H1 (cell line): ENCODE data around the gene CDKN2C. TPM values are rescaled to one million over a fixed set of nuclear protein-coding genes. Genes with fewer than 3 reads are reported as not detected.

ENCODE experiments used
- CTCF ChIA-PET: fragments of 300-600 bp; sonication (Branson Sonifier 250); formaldehyde crosslinking; loops from one replicate; lab custom pipeline; 2021; ENCODE audit not compliant: partially characterized antibody; lab: Charles Lee
- POLR2A ChIA-PET: fragments of 300-600 bp; sonication (Branson Sonifier 250); formaldehyde crosslinking; loops from one replicate; lab custom pipeline; 2021; ENCODE audit warnings: inconsistent platforms; ENCODE audit not compliant: partially characterized antibody; lab: Charles Lee
- DNase-seq, 2 experiments: peaks; one replicate each; pipeline versions ENCODE4 v3.0.0 to v3.0.0-alpha.2; 2010 to 2022; ENCODE audit warnings: low spot score in 2 of 2, low read depth in 1 of 2, mixed read lengths in 1 of 2
- FAIRE-seq: peaks from 2 replicates; lab custom pipeline; 2011; peaks lifted over from hg19 to GRCh38; lab: Jason Lieb, UNC
- H2AFZ ChIP-seq: 2 replicates; pipeline ENCODE4 v1.8.1; 2012; ENCODE audit warnings: low read length, inconsistent platforms
- H2AK5ac ChIP-seq: 2 replicates; pipeline ENCODE4 v1.6.1; 2013; ENCODE audit warnings: low read depth, low read length
- H2BK120ac ChIP-seq: replicated peaks from 2 replicates; pipeline ENCODE3; 2013; ENCODE audit warnings: low read depth, low read length, inconsistent platforms
- H2BK12ac ChIP-seq: 2 replicates; pipeline ENCODE4 v1.6.1; 2013; ENCODE audit warnings: low read depth, low read length
- H2BK15ac ChIP-seq: 2 replicates; pipeline ENCODE4 v1.6.1; 2013; ENCODE audit warnings: low read length
- H2BK20ac ChIP-seq: 2 replicates; pipeline ENCODE4 v1.6.1; 2013; ENCODE audit warnings: low read length
- H2BK5ac ChIP-seq: 2 replicates; pipeline ENCODE4 v1.6.1; 2013; ENCODE audit warnings: low read depth, low read length
- H3K14ac ChIP-seq: 2 replicates; pipeline ENCODE4 v1.6.1; 2013; ENCODE audit warnings: inconsistent platforms; ENCODE audit not compliant: insufficient read length
- H3K18ac ChIP-seq: 2 replicates; pipeline ENCODE4 v1.6.1; 2013; ENCODE audit warnings: low read length; ENCODE audit errors: extremely low read depth
- H3K23ac ChIP-seq: 2 replicates; pipeline ENCODE4 v1.6.1; 2013; ENCODE audit warnings: inconsistent platforms; ENCODE audit not compliant: insufficient read length
- H3K23me2 ChIP-seq: 2 replicates; pipeline ENCODE4 v1.6.1; 2013; ENCODE audit warnings: low read depth, low read length
- H3K27ac ChIP-seq: 2 replicates; pipeline ENCODE4 v1.6.1; 2011; ENCODE audit warnings: low read depth, low read length, inconsistent platforms
- H3K27me3 ChIP-seq, 4 experiments: replicated peaks in 1 of 4; 1 replicate in 1 of 4; 2 replicates in 3 of 4; pipeline versions ENCODE4 v1.6.1 to v1.8.1; 2011 to 2013; ENCODE audit warnings: low read length in 3 of 4, mild to moderate bottlenecking in 3 of 4, inconsistent platforms in 2 of 4, mixed read lengths in 2 of 4, moderate library complexity in 1 of 4; ENCODE audit not compliant: control insufficient read depth in 3 of 4, insufficient read depth in 3 of 4; ENCODE audit errors: extremely low read depth in 1 of 4
- H3K36me3 ChIP-seq, 4 experiments: 2 replicates each; pipeline versions ENCODE4 v1.6.1 to v1.8.1; 2011 to 2013; ENCODE audit warnings: mild to moderate bottlenecking in 4 of 4, low read length in 3 of 4, moderate library complexity in 2 of 4, control low read depth in 1 of 4, inconsistent platforms in 1 of 4; ENCODE audit not compliant: insufficient read depth in 4 of 4, control insufficient read depth in 2 of 4
- H3K4ac ChIP-seq: replicated peaks from 2 replicates; pipeline ENCODE3; 2013; ENCODE audit warnings: low read length, low read depth, mixed read lengths, inconsistent platforms; ENCODE audit not compliant: insufficient read length
- H3K4me1 ChIP-seq, 4 experiments: replicated peaks in 1 of 4; 1 replicate in 1 of 4; 2 replicates in 3 of 4; pipeline versions ENCODE4 v1.6.1 to v1.8.1; 2011 to 2013; ENCODE audit warnings: low read length in 3 of 4, inconsistent platforms in 2 of 4, mixed read lengths in 1 of 4; ENCODE audit not compliant: insufficient read depth in 4 of 4, control insufficient read depth in 3 of 4
- H3K4me2 ChIP-seq, 2 experiments: 2 replicates each; pipeline versions ENCODE4 v1.6.1 to v1.8.1; 2011 to 2013; ENCODE audit warnings: low read depth in 2 of 2, low read length in 2 of 2, control low read depth in 1 of 2, inconsistent platforms in 1 of 2, mild to moderate bottlenecking in 1 of 2; ENCODE audit not compliant: insufficient read depth in 1 of 2
- H3K4me3 ChIP-seq, 4 experiments: fragments of 200-600, 300-600 bp in 1 of 4; sonication (generic), shearing (Covaris generic), sonication (Bioruptor Twin) in 1 of 4; 2 replicates each; pipeline versions ENCODE4 v1.5.1 to v1.8.1; 2011 to 2016; ENCODE audit warnings: low read length in 4 of 4, low read depth in 3 of 4, control low read depth in 2 of 4, inconsistent platforms in 2 of 4, mild to moderate bottlenecking in 2 of 4, mixed read lengths in 1 of 4, moderate library complexity in 1 of 4; ENCODE audit not compliant: insufficient read depth in 2 of 4; ENCODE audit errors: extremely low read depth in 1 of 4
- H3K56ac ChIP-seq: replicated peaks from 2 replicates; pipeline ENCODE3; 2013; ENCODE audit warnings: low read depth, mild to moderate bottlenecking, mixed read lengths, low read length, inconsistent platforms; ENCODE audit not compliant: insufficient read length
- H3K79me1 ChIP-seq: 2 replicates; pipeline ENCODE4 v1.6.1; 2013; ENCODE audit warnings: low read depth, low read length, control low read depth
- H3K79me2 ChIP-seq, 2 experiments: 2 replicates each; pipeline versions ENCODE4 v1.6.1 to v1.8.1; 2012 to 2013; ENCODE audit warnings: low read length in 2 of 2, mild to moderate bottlenecking in 2 of 2, inconsistent platforms in 1 of 2; ENCODE audit not compliant: insufficient read depth in 2 of 2, control insufficient read depth in 1 of 2
- H3K9ac ChIP-seq, 4 experiments: replicated peaks in 1 of 4; 1 replicate in 1 of 4; 2 replicates in 3 of 4; pipeline versions ENCODE4 v1.6.1 to v1.8.1; 2011 to 2013; ENCODE audit warnings: low read depth in 3 of 4, low read length in 3 of 4, control low read depth in 2 of 4, mild to moderate bottlenecking in 2 of 4, moderate library complexity in 2 of 4, inconsistent platforms in 1 of 4; ENCODE audit errors: extremely low read depth in 1 of 4
- H3K9me3 ChIP-seq, 2 experiments: 2 replicates each; pipeline versions ENCODE4 v1.6.1 to v1.8.1; 2012 to 2013; ENCODE audit warnings: mild to moderate bottlenecking in 2 of 2, moderate library complexity in 2 of 2, control low read depth in 1 of 2, inconsistent platforms in 1 of 2, low read depth in 1 of 2, low read length in 1 of 2, mixed read lengths in 1 of 2; ENCODE audit not compliant: insufficient read depth in 2 of 2
- H4K20me1 ChIP-seq, 2 experiments: replicated peaks in 1 of 2; 2 replicates each; pipeline versions ENCODE3 to v1.8.1; 2011 to 2013; ENCODE audit warnings: inconsistent platforms in 2 of 2, low read length in 2 of 2, mild to moderate bottlenecking in 1 of 2; ENCODE audit not compliant: insufficient read depth in 2 of 2, control insufficient read depth in 1 of 2
- H4K5ac ChIP-seq: 2 replicates; pipeline ENCODE4 v1.6.1; 2013; ENCODE audit warnings: low read length, low read depth, mixed read lengths, inconsistent platforms; ENCODE audit not compliant: insufficient read length
- H4K8ac ChIP-seq: 2 replicates; pipeline ENCODE4 v1.8.0; 2013; ENCODE audit warnings: mild to moderate bottlenecking, moderate library complexity, low read length, inconsistent platforms; ENCODE audit not compliant: insufficient read depth; ENCODE audit errors: extremely low read depth
- H4K91ac ChIP-seq: replicated peaks from 2 replicates; pipeline ENCODE3; 2013; ENCODE audit warnings: low read length, mixed read lengths, inconsistent platforms; ENCODE audit not compliant: insufficient read length
- ASH2L ChIP-seq: fragments of 200-600, 300-600 bp; sonication (generic); IDR thresholded peaks from one replicate; pipeline ENCODE4 v1.7.1; 2017; ENCODE audit warnings: low read length
- BACH1 ChIP-seq: IDR thresholded peaks from 2 replicates; pipeline ENCODE4 v1.6.1; 2012; ENCODE audit warnings: low read length, improper control_type of control experiment
- BCL11A ChIP-seq, 2 experiments: IDR thresholded peaks; one replicate each; pipeline ENCODE4 v1.6.1; 2011; ENCODE audit warnings: low read depth in 2 of 2, low read length in 2 of 2, mild to moderate bottlenecking in 2 of 2
- BRCA1 ChIP-seq: IDR thresholded peaks from 2 replicates; pipeline ENCODE4 v1.6.1; 2012; ENCODE audit warnings: low read depth, low read length, improper control_type of control experiment
- GTF2F1 ChIP-seq: IDR thresholded peaks from 2 replicates; pipeline ENCODE4 v1.6.1; 2012; ENCODE audit warnings: low read depth, low read length, improper control_type of control experiment, borderline replicate concordance
- HDAC6 ChIP-seq: IDR thresholded peaks from one replicate; pipeline ENCODE4 v1.7.1; 2012; ENCODE audit warnings: low read depth, mild to moderate bottlenecking, inconsistent platforms, low read length, moderate library complexity
- POU5F1 ChIP-seq: IDR thresholded peaks from 2 replicates; pipeline ENCODE4 v1.6.1; 2011; ENCODE audit warnings: low read depth, mild to moderate bottlenecking, low read length, moderate library complexity
- RAD21 ChIP-seq, 2 experiments: IDR thresholded peaks in 1 of 2; conservative IDR thresholded peaks in 1 of 2; 2 replicates each; pipeline ENCODE4 v1.6.1; 2011; ENCODE audit warnings: low read depth in 2 of 2, low read length in 2 of 2, improper control_type of control experiment in 1 of 2, inconsistent platforms in 1 of 2, mild to moderate bottlenecking in 1 of 2, moderate library complexity in 1 of 2
- RNF2 ChIP-seq: fragments of 200-900, 300-1000 bp; sonication (generic); IDR thresholded peaks from 2 replicates; pipeline ENCODE4 v1.7.1; 2016; ENCODE audit warnings: borderline replicate concordance, low read depth, mild to moderate bottlenecking, antibody characterized with exemption, low read length; ENCODE audit not compliant: poor library complexity, severe bottlenecking; ENCODE audit errors: missing control alignments
- SP1 ChIP-seq: IDR thresholded peaks from 2 replicates; pipeline ENCODE4 v1.6.1; 2011; ENCODE audit warnings: low read depth, low read length
- SP4 ChIP-seq: IDR thresholded peaks from 2 replicates; pipeline ENCODE4 v1.6.1; 2012; ENCODE audit warnings: low read length, inconsistent platforms
- WGBS, 2 experiments: shearing (Covaris generic) in 1 of 2; methylation state at CpG; one replicate each; pipeline versions ENCODE4 v1.1.6 to v1.1.7; 2013 to 2015; ENCODE audit warnings: low lambda C conversion rate in 2 of 2, mixed read lengths in 2 of 2, inconsistent platforms in 1 of 2, low coverage in 1 of 2, missing lambda C conversion rate in 1 of 2; ENCODE audit not compliant: insufficient replicate concordance in 2 of 2, insufficient coverage in 1 of 2, insufficient read length in 1 of 2; ENCODE audit errors: extremely low coverage in 1 of 2, missing lambda C conversion rate in 1 of 2; 5-methylcytosine and 5-hydroxymethylcytosine counted together
- polyA plus RNA-seq, 7 experiments: library from polyadenylated mRNA; depleted of rRNA in 3 of 7; stranded (reverse) in 5 of 7; unstranded in 2 of 7; fragments of >200 nt in 5 of 7; fragments of 200-250 nt in 2 of 7; gene quantifications; 1 replicate in 5 of 7; 2 replicates in 1 of 7; 4 replicates in 1 of 7; pipeline versions ENCODE4 v1.2.1 to v1.2.3, GENCODE V29; 2011 to 2013; ENCODE audit warnings: missing spikeins in 2 of 7, mixed read lengths in 2 of 7
- total RNA-seq: library from RNA; stranded (reverse); fragmentation: NEBNext Ultra II Directional; extraction: Animal tissue kit (Norgen Biotek cat#: 25700); gene quantifications from 2 replicates; pipeline ENCODE4 v1.2.1, GENCODE V29; 2021
- TF ChIP-seq, protein P1 (sequence below): IDR thresholded peaks from 2 replicates; pipeline ENCODE4 v1.6.1; 2011; ENCODE audit warnings: low read depth, mild to moderate bottlenecking, low read length; ENCODE audit not compliant: insufficient read depth

The CDKN2C gene
- total and polyA plus RNA-seq, 2 of the 8 experiments (the other 6 are each of a cell fraction or from before 2014, with no cell fraction given): not detected

DNA sequence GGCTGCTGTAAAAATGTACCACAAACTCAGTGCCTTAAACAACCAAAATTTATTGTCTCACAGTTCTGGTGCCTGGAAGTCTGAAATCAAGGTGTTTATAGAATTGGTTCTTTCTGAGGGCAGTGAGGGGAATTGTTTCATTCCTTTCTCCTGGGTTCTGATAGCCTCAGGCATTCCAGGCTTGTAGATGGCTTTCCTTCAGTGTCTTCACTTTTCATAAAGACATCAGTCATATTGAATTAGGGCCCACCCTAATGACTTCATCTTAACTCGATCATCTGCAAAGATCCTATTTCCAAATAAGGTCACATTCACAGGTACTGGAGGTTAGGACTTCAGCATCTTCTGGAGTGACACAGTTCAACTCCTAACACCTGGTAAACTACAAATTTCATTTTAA lies 15.0 kb downstream of the CDKN2C start:
- Histone ChIP-seq H3K79me2 (no peaks in the 10 kb centered on the region), H3K14ac (no peak overlapping the region), H2BK15ac (no peak overlapping the region), H2BK120ac (no peak overlapping the region), H3K79me1 (no peaks in the 10 kb centered on the region), H4K20me1 (no peaks in the 10 kb centered on the region), H3K27me3 (peaks cover 1 to 20% (median 3%) of the 10 kb centered on the region in 4 experiments; a peak in 6 of 7 replicates), H3K23me2 (no peaks in the 10 kb centered on the region), H3K18ac (no peak overlapping the region), H3K4ac (no peak overlapping the region), H2BK12ac (no peak overlapping the region), H3K56ac (no peak overlapping the region), H3K36me3 (no peaks in the 10 kb centered on the region), H3K9ac (no peak overlapping the region), H3K23ac (no peak overlapping the region), H2BK5ac (no peak overlapping the region), H3K9me3 (no peaks in the 10 kb centered on the region), H4K8ac (no peak overlapping the region), H3K4me1 (no peaks in the 10 kb centered on the region), H2AK5ac (no peak overlapping the region), H2BK20ac (no peak overlapping the region), H3K4me2 (no peak overlapping the region), H3K27ac (no peak overlapping the region), H4K5ac (no peak overlapping the region), H2AFZ (no peak overlapping the region), H3K4me3 (no peak overlapping the region), H4K91ac (no peak overlapping the region)
- no peak for FAIRE-seq
- DNase-seq: no peak
- CTCF ChIA-PET: interaction anchor here (1.0 kb wide), 1 partner anchor 55 kb away, joined by 3 read pairs; no protein-coding TSS in a partner anchor
- POLR2A ChIA-PET: no interaction called here
- no peak for TF ChIP-seq SP4
- TF ChIP-seq BCL11A (IDR thresholded peaks at IDR 0.05; ENCODE audit: low read depth in 2 of 2, low read length in 2 of 2): no peak
- no peak for TF ChIP-seq BACH1
- no peak for TF ChIP-seq BRCA1
- no peak for TF ChIP-seq POU5F1
- TF ChIP-seq RNF2: no peak
- TF ChIP-seq GTF2F1: no peak
- TF ChIP-seq HDAC6: no peak
- TF ChIP-seq, protein P1, sequence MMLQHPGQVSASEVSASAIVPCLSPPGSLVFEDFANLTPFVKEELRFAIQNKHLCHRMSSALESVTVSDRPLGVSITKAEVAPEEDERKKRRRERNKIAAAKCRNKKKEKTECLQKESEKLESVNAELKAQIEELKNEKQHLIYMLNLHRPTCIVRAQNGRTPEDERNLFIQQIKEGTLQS: no peak
- TF ChIP-seq RAD21 (IDR thresholded peaks at IDR 0.05 in 1 of 2, conservative IDR thresholded peaks at IDR 0.05 in 1 of 2; ENCODE audit: low read depth in 2 of 2, low read length in 2 of 2): no peak
- TF ChIP-seq SP1: no peak
- no peak for TF ChIP-seq ASH2L
- 83% methylated on average over 1 of the region's 1 CpG; no CpG with 5 or more reads in 1 of the 2 experiments for WGBS, 2 experiments
